GM23338 (cell line): ENCODE data around the gene GALNT16.

Experiments used
- CREB1 ChIP-seq: fragments of 250-450 bp; sonication (Bioruptor Pico); IDR thresholded peaks from 2 replicates; pipeline ENCODE4 v1.5.0; 2020; ENCODE audit warnings: low read depth, mild to moderate bottlenecking, moderate library complexity
- EZH2 ChIP-seq: fragments of 200-600 bp; sonication (generic); IDR thresholded peaks from one replicate; pipeline ENCODE4 v1.8.0; 2017; ENCODE audit warnings: antibody characterized with exemption, mild to moderate bottlenecking, low read depth; ENCODE audit not compliant: unreplicated experiment
- EZH2phosphoT487 ChIP-seq: fragments of 200-600 bp; sonication (generic); IDR thresholded peaks from one replicate; pipeline ENCODE4 v1.8.1; 2018; ENCODE audit warnings: antibody characterized with exemption; ENCODE audit not compliant: unreplicated experiment
- POLR2AphosphoS5 ChIP-seq: IDR thresholded peaks from 2 replicates; pipeline ENCODE4 v1.6.1; 2016; ENCODE audit warnings: antibody characterized with exemption, low read depth
- STAT1 ChIP-seq: IDR thresholded peaks from one replicate; pipeline ENCODE4 v1.6.1; 2016; ENCODE audit warnings: antibody characterized with exemption; ENCODE audit not compliant: unreplicated experiment
- ZNF114 ChIP-seq: fragments of 250-450 bp; sonication (Bioruptor Pico); IDR thresholded peaks from 2 replicates; pipeline ENCODE4 v1.5.0; 2020; ENCODE audit warnings: mild to moderate bottlenecking, moderate library complexity
- TF ChIP-seq, protein P1 (sequence below): IDR thresholded peaks from one replicate; pipeline ENCODE4 v1.6.1; 2018; ENCODE audit warnings: antibody characterized with exemption; ENCODE audit not compliant: unreplicated experiment
- TF ChIP-seq, protein P2 (sequence below), 2 experiments: fragments of 200-600 bp in 1 of 2; sonication (generic) in 1 of 2; conservative IDR thresholded peaks; 2 replicates each; pipeline versions ENCODE4 v1.5.1 to v1.6.1; 2016 to 2017; ENCODE audit warnings: antibody characterized with exemption in 2 of 2, low read depth in 2 of 2, mild to moderate bottlenecking in 2 of 2, moderate library complexity in 1 of 2
- TF ChIP-seq, protein P3 (sequence below): IDR thresholded peaks from 2 replicates; pipeline ENCODE4 v1.6.1; 2016; ENCODE audit warnings: antibody characterized with exemption

GRCh38 chr14:69314327-69314726 lies 54.4 kb downstream of the GALNT16 start:
- no peak for TF ChIP-seq EZH2phosphoT487
- TF ChIP-seq, protein P1, sequence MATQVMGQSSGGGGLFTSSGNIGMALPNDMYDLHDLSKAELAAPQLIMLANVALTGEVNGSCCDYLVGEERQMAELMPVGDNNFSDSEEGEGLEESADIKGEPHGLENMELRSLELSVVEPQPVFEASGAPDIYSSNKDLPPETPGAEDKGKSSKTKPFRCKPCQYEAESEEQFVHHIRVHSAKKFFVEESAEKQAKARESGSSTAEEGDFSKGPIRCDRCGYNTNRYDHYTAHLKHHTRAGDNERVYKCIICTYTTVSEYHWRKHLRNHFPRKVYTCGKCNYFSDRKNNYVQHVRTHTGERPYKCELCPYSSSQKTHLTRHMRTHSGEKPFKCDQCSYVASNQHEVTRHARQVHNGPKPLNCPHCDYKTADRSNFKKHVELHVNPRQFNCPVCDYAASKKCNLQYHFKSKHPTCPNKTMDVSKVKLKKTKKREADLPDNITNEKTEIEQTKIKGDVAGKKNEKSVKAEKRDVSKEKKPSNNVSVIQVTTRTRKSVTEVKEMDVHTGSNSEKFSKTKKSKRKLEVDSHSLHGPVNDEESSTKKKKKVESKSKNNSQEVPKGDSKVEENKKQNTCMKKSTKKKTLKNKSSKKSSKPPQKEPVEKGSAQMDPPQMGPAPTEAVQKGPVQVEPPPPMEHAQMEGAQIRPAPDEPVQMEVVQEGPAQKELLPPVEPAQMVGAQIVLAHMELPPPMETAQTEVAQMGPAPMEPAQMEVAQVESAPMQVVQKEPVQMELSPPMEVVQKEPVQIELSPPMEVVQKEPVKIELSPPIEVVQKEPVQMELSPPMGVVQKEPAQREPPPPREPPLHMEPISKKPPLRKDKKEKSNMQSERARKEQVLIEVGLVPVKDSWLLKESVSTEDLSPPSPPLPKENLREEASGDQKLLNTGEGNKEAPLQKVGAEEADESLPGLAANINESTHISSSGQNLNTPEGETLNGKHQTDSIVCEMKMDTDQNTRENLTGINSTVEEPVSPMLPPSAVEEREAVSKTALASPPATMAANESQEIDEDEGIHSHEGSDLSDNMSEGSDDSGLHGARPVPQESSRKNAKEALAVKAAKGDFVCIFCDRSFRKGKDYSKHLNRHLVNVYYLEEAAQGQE: no peak
- TF ChIP-seq EZH2: no peak
- TF ChIP-seq, protein P2, sequence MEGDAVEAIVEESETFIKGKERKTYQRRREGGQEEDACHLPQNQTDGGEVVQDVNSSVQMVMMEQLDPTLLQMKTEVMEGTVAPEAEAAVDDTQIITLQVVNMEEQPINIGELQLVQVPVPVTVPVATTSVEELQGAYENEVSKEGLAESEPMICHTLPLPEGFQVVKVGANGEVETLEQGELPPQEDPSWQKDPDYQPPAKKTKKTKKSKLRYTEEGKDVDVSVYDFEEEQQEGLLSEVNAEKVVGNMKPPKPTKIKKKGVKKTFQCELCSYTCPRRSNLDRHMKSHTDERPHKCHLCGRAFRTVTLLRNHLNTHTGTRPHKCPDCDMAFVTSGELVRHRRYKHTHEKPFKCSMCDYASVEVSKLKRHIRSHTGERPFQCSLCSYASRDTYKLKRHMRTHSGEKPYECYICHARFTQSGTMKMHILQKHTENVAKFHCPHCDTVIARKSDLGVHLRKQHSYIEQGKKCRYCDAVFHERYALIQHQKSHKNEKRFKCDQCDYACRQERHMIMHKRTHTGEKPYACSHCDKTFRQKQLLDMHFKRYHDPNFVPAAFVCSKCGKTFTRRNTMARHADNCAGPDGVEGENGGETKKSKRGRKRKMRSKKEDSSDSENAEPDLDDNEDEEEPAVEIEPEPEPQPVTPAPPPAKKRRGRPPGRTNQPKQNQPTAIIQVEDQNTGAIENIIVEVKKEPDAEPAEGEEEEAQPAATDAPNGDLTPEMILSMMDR (conservative IDR thresholded peaks at IDR 0.05; ENCODE audit: low read depth in 2 of 2): no peak
- no peak for TF ChIP-seq POLR2AphosphoS5
- TF ChIP-seq STAT1: no peak
- no peak for TF ChIP-seq ZNF114 (CRISPR knock-in tag)
- no peak for TF ChIP-seq CREB1 (CRISPR knock-in tag)
- TF ChIP-seq, protein P3, sequence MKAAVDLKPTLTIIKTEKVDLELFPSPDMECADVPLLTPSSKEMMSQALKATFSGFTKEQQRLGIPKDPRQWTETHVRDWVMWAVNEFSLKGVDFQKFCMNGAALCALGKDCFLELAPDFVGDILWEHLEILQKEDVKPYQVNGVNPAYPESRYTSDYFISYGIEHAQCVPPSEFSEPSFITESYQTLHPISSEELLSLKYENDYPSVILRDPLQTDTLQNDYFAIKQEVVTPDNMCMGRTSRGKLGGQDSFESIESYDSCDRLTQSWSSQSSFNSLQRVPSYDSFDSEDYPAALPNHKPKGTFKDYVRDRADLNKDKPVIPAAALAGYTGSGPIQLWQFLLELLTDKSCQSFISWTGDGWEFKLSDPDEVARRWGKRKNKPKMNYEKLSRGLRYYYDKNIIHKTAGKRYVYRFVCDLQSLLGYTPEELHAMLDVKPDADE: no peak
